Adrenal gland (tissue), 5 donors: ENCODE measurements around the gene ODAD4.

Source experiments
- POLR2A ChIP-seq, 2 donors: fragments of 450-650 bp; IDR thresholded peaks; one replicate each; pipeline ENCODE4 v1.6.1; 2017; ENCODE audit warnings: antibody characterized with exemption in 2 of 2, mild to moderate bottlenecking in 2 of 2, moderate library complexity in 1 of 2
- TF ChIP-seq, protein P1 (sequence below), 6 experiments: fragments of 450-650 bp in 4 of 6; fragments of 200-600 bp in 2 of 6; sonication (generic) in 1 of 6; IDR thresholded peaks; 1 replicate in 5 of 6; 2 replicates in 1 of 6; pipeline versions ENCODE4 v1.5.1 to v1.8.0; 2016 to 2021; ENCODE audit warnings: antibody characterized with exemption in 6 of 6, mild to moderate bottlenecking in 2 of 6, moderate library complexity in 1 of 6
- donor health status: DM: no; HTN: no; CAD: no.

GRCh38 chr17:41896726-41897125 lies 33.7 kb upstream of the ODAD4 start:
- no peak for TF ChIP-seq POLR2A (IDR thresholded peaks at IDR 0.05)
- TF ChIP-seq, protein P1, sequence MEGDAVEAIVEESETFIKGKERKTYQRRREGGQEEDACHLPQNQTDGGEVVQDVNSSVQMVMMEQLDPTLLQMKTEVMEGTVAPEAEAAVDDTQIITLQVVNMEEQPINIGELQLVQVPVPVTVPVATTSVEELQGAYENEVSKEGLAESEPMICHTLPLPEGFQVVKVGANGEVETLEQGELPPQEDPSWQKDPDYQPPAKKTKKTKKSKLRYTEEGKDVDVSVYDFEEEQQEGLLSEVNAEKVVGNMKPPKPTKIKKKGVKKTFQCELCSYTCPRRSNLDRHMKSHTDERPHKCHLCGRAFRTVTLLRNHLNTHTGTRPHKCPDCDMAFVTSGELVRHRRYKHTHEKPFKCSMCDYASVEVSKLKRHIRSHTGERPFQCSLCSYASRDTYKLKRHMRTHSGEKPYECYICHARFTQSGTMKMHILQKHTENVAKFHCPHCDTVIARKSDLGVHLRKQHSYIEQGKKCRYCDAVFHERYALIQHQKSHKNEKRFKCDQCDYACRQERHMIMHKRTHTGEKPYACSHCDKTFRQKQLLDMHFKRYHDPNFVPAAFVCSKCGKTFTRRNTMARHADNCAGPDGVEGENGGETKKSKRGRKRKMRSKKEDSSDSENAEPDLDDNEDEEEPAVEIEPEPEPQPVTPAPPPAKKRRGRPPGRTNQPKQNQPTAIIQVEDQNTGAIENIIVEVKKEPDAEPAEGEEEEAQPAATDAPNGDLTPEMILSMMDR (IDR thresholded peaks at IDR 0.05): no peak
